ENCODE results near the gene PSMC6.
"Not testable (repeated sequence)": the region's sequence is repeated elsewhere in the genome, so short reads cannot be mapped to it uniquely, and the experiment has no call there.

PSMC6 gene

DNA sequence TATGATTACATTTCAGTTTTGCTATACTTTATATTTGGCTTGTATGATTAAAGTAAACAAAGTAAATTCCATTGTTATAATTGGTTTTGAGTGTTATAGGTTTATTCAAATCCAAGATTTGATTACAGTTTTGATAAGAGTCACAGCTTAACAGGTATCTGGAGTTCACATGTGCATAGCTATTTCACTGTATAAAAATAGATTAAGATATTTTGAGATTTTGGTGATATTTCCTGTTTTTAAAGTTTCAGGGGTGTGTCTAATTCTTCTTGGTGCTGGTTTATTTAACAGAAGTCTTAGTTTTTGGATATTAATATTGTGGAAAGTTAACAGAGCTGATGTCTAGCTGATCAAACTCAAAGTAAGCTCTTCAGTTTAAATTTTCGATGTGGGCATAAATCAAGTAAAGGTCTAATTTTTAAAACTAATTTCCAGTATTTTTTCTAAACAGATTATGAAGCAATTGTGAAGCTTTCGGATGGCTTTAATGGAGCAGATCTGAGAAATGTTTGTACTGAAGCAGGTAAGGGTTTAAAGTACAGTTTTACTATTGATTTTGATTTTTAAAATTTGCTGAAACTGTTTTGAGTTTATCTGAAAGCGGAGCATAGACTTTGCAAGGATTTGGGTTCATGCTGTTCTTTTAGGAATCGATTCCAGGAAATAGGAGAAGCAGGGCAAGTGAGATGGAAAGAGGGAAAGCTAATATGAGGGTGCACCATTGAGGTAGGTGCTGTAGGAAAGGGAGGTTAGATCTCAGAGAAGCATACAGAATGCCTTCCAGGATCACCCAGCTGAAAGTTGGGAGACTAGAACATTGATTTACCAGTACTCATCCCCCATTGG is 16.7 kb downstream of the PSMC6 start:
- no peak for DNase-seq

GRCh38 chr14:52724360-52724644 is 17.3 kb downstream of the PSMC6 start:
- DNase-seq, result no peak

GRCh38 chr14:52727509-52727908 is 20.5 kb downstream of the PSMC6 start:
- not testable (repeated sequence) for DNase-seq

DNA sequence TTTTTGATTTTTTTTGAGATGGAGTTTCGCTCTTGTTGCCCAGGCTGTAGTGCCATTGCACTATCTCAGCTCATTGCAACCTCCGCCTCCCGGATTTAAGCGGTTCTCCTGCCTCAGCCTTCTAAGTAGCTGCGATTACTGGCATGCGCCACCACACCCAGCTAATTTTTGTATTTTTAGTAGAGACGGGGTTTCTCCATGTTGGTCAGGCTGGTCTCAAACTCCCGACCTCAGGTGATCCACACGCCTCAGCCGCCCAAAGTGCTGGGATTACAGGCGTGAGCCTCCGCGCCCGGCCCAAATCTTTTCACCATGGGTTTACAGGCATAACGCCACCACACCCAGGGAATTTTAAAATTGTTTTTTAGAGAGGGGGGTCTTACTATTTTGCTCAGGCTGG is 22.0 kb downstream of the PSMC6 start:
- not testable (repeated sequence) for DNase-seq

DNA sequence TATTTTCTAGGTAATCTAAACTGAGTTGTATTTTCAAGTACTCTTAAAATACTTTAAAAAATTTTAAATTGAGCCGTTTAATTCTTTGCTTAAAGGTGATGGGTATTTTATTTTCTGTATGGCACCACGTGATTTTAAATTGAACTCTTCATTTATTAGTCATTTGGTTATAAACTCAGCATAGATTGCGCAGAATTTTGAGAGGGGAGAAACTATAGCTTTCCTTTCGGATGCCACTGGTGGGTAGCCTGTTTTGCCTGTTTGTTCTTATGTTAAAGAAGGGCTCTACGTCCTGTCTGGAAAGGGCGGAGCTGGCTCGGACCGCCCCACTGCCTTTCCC is 22.6 kb downstream of the PSMC6 start:
- DNase-seq, result no peak

DNA sequence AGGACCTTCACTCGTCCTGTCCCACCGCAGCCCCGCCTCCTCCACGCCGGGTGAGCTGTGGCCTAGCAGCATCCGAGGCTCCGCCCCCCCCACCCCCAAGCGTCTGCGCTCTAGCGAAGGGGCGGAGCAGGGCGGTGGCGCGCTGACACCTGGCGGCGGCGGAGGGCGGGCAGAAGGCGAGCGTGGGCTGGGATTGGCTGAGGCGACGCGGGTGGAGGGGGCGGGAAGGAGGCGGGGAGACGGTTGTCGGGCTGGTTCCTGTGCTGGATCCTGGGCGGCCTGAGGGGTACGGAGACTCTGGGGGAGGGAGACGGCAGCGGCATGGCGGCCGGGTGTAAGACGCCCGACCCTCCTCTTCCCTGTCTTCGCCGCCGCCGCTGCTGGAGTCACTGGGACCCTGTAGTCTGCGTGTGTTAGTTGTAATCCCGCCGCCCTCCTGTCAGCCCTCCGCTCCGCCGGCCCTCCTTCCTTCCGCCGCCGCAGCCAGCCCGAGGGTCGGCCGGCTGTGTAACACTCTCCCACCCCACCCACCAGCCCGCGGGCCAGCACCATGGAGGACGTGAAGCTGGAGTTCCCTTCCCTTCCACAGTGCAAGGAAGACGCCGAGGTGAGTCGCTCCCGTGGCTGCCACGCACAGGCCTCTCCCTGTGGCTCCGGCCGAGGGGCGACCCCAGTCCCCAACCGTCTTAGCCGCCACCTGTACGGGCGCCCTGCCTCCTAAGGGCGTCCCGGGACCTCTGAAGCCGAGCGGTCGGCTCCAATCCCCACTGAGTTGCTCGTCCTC is 23.1 kb downstream of the PSMC6 start, which contains the start of gene STYX:
Gene STYX (plus strand): TSS at position 242 of the 784 bp plus-strand sequence. CDS start 309 bp downstream, at position 551.
- DNase-seq, result peak; percentile 60 to 86

DNA sequence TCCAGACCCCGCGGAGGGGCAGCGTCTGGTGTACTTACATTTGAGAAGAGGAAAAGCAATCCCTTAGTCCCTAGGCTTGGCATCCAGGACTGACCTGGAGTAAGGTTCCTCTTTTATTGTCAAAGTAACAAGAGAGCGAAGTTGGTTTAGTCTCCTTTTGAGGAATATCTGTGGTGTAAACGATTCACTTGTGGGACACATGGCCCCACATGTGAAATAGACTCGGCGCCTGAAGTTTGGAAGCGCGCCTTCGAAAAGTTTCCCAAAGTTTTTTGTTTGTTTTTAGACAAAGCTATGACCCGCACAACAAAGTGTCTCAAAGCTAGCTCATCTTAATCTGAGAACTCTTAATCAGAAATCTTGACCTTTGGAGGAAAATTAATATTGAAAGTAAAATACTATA is 23.7 kb downstream of the PSMC6 start:
- no peak for DNase-seq

DNA sequence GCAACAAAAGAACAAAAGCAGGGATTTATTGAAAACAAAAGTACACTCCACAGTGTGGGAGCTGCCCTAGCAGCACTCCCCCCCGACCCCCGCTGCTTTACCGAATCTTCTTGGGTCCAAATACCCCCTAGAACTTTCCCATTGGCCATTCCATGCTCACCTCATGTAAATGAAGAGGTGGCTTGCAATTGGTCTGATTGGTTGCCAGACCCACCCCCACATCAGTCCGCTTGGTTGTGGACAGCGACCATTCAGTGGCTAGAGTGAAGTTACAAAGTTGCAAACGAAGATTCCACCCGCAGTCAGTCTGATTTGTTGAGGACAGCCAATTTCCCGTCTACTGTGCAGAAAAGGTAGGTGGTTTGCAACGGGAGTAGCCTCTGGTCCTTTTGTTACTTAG is 26.8 kb downstream of the PSMC6 start:
- no peak for DNase-seq

- no peak for DNase-seq
Observed at GRCh38 chr14:52735921-52736489, 29.0 kb downstream of the PSMC6 start.

DNA sequence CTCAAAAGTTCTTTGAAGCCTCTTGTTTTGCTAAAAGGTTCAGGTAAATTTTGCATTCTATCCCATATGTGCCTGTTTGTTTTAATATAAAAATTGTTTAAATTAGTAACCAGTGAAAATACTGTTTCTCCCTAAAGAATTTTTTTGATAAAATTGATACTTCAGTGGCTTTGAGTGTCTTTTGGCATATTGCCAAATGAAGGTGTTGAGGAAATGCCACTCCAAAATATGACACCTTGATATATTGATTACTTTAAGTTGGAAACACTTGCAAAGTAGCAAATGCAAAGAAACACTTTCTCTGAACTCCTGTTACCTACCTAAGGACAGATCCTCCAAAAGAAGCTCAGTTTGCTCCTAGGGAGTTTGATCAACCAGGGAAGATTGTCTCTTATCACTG is 31.4 kb downstream of the PSMC6 start:
- DNase-seq, result no peak

GRCh38 chr14:52740751-52741150 is 33.8 kb downstream of the PSMC6 start:
- no peak for DNase-seq

DNA sequence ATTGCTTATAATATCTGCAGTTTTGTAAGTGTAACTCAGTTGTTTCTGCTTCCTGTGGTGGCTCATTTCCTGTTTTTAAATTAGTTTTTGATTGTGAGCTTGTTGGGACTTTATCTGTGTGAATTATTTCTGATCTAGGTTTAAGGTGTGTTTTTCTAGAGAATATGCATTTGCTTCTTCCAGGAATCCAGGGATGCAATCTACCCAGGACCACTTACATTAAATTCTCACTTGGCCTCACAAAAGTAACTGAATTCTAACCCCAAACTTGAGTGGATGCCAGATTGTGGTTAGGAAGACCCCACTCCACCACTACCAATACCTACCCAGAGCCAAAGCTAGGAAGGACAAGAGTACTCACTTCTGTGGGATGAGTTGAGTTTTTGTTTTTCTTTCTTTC is 34.9 kb downstream of the PSMC6 start:
- DNase-seq, result no peak

DNA sequence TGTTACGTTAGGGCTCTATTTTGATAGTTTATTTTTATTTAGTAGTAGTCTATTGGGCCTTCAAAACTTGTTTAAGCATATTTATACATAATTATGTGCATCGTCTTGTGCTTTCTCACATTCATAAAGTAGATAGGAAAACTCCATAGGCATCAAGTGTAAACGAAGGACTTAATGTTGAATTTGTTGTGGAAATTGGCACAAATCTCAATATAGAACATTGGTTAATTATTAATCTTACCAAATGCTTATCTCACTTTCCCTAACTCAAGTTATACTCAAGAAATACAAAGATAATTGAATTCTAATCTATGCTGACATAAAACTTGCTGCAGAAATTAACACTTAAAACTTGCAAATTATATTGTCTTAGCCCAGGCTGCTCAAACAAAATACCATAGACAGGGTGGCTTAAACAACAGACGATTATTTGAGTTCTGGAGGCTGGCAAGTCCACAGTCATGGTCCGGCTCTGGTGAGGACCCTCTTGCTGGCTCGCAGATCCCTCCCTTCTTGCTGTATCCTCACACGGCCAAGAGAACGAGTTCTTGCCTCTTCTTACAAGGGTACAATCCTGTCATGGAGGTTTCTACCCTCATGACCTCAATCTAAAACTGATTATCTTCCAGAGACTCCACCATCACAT is 41.8 kb downstream of the PSMC6 start:
- no peak for DNase-seq

DNA sequence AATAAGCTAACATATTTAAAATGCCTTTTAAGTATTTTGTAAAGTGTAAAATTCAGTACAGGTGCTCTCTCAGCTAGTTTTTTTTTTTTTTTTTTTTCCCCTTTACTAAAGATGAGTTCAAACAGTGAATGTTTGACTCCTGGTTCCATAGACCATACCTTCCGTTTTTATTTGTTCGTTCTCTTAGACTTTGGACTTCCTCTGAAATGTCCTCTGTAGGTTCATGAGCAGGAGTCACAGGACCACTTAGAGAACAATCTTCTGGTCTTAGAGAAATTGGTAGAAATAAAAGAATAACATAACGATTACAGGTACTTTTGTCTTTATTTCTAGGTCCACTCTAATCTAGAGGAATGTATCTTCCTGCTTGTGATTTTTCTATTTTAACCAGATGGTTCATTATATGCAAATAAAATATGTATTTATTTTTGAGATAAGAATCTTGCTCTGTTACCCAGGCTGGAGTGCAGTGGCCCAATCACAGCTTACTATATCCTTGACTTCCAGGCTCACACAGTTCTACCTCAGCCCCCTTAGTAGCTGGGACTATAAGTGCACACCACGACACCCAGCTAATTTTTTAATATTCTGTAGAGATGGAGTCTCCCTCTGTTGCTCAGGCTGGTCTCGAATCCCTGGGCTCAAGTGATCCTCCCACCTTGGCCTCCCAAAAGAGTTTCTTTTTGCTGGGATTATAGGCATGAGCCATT is 48.8 kb downstream of the PSMC6 start:
- DNase-seq, result no peak

GRCh38 chr14:52759145-52759544 is 52.1 kb downstream of the PSMC6 start:
- DNase-seq, result no peak

- not testable (repeated sequence) for DNase-seq
Observed at GRCh38 chr14:52762923-52763322, 55.9 kb downstream of the PSMC6 start.

DNA sequence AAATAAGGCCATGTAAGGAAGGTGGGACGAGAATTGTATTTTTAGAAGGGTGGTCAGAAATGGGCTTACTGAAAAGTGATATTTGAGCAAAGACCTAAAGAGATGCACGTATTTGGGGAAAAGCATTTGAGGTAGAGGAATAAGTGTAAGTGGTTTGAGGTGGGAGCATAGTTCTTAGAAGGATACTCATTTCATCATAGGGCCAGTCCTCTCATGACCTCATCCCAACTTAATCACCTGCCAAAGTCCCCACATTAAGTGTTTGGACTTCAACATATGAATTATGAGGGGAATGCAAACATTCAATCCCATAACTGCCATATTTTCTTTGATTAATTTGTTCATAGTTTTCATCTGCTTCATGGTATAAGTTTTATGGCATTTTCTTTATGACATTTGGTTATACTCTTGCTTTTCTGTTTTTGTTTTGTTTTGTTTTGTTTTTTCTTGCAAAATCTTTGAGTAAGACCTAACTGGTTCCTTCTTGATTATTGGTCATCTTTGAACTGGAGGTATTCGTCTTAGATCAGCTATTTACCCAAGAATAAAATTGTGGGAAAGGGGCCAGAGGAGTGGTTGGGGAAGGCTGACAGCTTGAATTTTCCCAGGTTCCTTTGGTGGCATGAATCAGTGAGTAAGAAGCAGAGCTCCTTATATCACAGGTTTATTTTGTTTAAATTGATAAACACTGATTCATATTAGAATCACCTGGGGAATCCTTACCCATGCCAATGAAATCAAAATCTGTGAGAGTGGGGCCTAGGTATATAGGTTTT is 60.2 kb downstream of the PSMC6 start:
- DNase-seq, result no peak

DNA sequence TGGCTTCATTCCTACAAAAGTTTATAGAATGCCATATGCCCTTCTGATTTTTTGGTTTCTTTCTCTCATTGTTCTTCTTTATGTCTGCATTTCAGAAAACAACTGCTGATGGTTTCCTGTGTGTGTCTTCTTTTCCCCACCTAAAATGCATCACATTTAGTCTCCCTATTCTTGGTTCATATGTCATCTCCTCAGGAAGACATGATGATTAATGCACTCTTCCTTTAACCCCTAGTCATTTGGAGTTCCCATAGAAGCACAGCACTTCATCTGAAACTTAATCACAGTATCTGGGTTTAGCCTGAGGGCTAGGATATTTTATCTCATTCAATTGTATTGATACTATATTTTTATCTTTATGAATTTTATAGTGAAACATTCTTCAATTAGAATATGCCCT is 62.9 kb downstream of the PSMC6 start:
- DNase-seq, result no peak

- no peak for DNase-seq
Observed at GRCh38 chr14:52776816-52777215, 69.8 kb downstream of the PSMC6 start.
